ENCODE measurements around the gene SLC35G3. TPM values are rescaled to one million over a fixed set of nuclear protein-coding genes. Genes with fewer than 3 reads are reported as not detected.
"Not testable (repeated sequence)": the region's sequence is repeated elsewhere in the genome, so short reads cannot be mapped to it uniquely, and the experiment has no call there.

SLC35G3 gene
- total and polyA plus RNA-seq, 8 donors, result 0.12 TPM; not detected in 7

GRCh38 chr17:35184274-35184673, 9.9 kb downstream of the SLC35G3 start:
- TF ChIP-seq CTCF (IDR thresholded peaks at IDR 0.05) (no peak), EP300 (IDR thresholded peaks at IDR 0.05) (no peak), POLR2AphosphoS5 (IDR thresholded peaks at IDR 0.05) (no peak), POLR2A (IDR thresholded peaks at IDR 0.05) (no peak)
- no peaks in the 10 kb centered on the region for H3K9me3 ChIP-seq
- WGBS, 5 donors, result 40 to 58% (median 43%) methylated on average over 3 of the region's 3 CpGs
- H3K4me1 ChIP-seq, result no peaks in the 10 kb centered on the region
- H3K27ac ChIP-seq, result no peak overlapping the region
- no peak overlapping the region for H3K4me3 ChIP-seq
- DNase-seq, result no peak
- H3K27me3 ChIP-seq, result peaks cover 0 to 11% (median 0%) of the 10 kb centered on the region in 3 donors
- intact Hi-C loops (cut with DNase I; ENCODE audit: low total_unique reads), result no loop called here
- H3K36me3 ChIP-seq, result no peaks in the 10 kb centered on the region

GRCh38 chr17:35183332-35183731, 10.9 kb downstream of the SLC35G3 start:
- 40 to 59% (median 51%) methylated on average over 6 of the region's 6 CpGs for WGBS, 5 donors
- intact Hi-C loops (cut with DNase I; ENCODE audit: low total_unique reads), result no loop called here
- no peak overlapping the region for H3K4me3 ChIP-seq
- H3K27ac ChIP-seq, result no peak overlapping the region
- H3K9me3 ChIP-seq, result no peaks in the 10 kb centered on the region
- H3K36me3 ChIP-seq, result no peaks in the 10 kb centered on the region
- H3K4me1 ChIP-seq, result no peaks in the 10 kb centered on the region
- TF ChIP-seq POLR2AphosphoS5 (IDR thresholded peaks at IDR 0.05) (no peak), EP300 (IDR thresholded peaks at IDR 0.05) (no peak), CTCF (IDR thresholded peaks at IDR 0.05) (no peak), POLR2A (IDR thresholded peaks at IDR 0.05) (no peak)
- no peak for DNase-seq
- H3K27me3 ChIP-seq, result peaks cover 0 to 11% (median 0%) of the 10 kb centered on the region in 3 donors

- H3K27ac ChIP-seq; DNase-seq; intact Hi-C loops (cut with DNase I; ENCODE audit: low total_unique reads); H3K4me1 ChIP-seq; H3K4me3 ChIP-seq; H3K9me3 ChIP-seq; H3K36me3 ChIP-seq: not testable (repeated sequence)
- peaks cover 0 to 11% (median 0%) of the 10 kb centered on the region in 3 donors for H3K27me3 ChIP-seq
- 91 to 99% (median 95%) methylated on average over 5 of the region's 5 CpGs for WGBS, 5 donors
Measured at GRCh38 chr17:35179379-35179778, 14.8 kb downstream of the SLC35G3 start.

- Histone ChIP-seq H3K36me3 (no peaks in the 10 kb centered on the region), H3K27me3 (no peaks in the 10 kb centered on the region), H3K4me1 (no peaks in the 10 kb centered on the region), H3K4me3 (no peak overlapping the region), H3K9me3 (no peaks in the 10 kb centered on the region), H3K27ac (no peak overlapping the region)
- intact Hi-C loops (cut with DNase I; ENCODE audit: low total_unique reads), result no loop called here
- no peak for DNase-seq
- TF ChIP-seq POLR2A (IDR thresholded peaks at IDR 0.05), result no peak
- no peak for TF ChIP-seq POLR2AphosphoS5 (IDR thresholded peaks at IDR 0.05)
- TF ChIP-seq EP300 (IDR thresholded peaks at IDR 0.05), result no peak
- TF ChIP-seq CTCF (IDR thresholded peaks at IDR 0.05), result no peak
- WGBS, 5 donors, result 68 to 70% (median 69%) methylated on average over 8 of the region's 8 CpGs
Measured at GRCh38 chr17:35176897-35177296, 17.3 kb downstream of the SLC35G3 start.

GRCh38 chr17:35175638-35176415, 18.4 kb downstream of the SLC35G3 start:
- 78 to 88% (median 83%) methylated on average over 9 of the region's 9 CpGs for WGBS, 5 donors

More at GRCh38 chr17:35175638-35176415, 18.4 kb downstream of the SLC35G3 start:
- TF ChIP-seq EP300 (IDR thresholded peaks at IDR 0.05), result no peak
- intact Hi-C loops (cut with DNase I; ENCODE audit: low total_unique reads), result no loop called here
- Histone ChIP-seq H3K4me3 (no peak overlapping the region), H3K27ac (no peak overlapping the region), H3K4me1 (no peaks in the 10 kb centered on the region), H3K36me3 (no peaks in the 10 kb centered on the region), H3K27me3 (no peaks in the 10 kb centered on the region), H3K9me3 (no peaks in the 10 kb centered on the region)
- DNase-seq, result no peak

Data from stomach (tissue), 9 donors.